Measurements from ENCODE around the gene METTL1.

The METTL1 gene

DNA sequence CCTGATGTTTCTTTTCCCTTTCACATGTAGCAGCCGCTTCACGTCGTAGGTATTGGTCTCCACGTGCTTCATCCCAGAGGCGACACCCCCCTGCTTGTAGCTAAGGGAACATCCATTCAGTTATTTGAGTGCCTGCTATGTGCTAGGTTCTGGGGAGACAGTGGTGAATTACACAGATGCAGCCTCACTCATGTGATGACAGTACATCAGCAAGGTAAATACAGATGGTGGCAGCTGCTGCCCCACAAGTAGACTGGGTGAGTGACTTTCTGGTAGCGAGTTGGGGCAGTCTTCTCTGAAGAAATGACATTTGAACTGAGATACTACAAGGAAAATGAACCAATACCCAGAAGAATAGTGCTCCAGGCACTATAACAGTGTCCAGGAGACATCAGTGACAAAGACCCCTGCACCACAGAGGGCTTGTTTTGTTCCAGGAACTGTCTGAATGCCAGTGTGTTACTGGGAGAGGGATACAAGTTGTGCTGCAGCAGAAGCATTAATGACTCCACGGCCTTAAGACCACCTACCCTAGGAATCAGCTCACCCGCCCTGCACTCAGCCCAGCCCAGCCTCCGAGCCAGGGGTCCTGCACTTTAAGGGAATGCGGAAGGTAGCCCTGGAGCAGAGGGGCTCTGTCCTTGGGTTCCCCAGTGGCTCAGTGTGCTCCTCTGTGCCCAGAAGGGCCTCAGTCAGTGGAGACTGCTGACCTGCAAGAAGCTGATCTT is 39.3 kb upstream of the METTL1 start:
- H3K4me2 ChIP-seq (ENCODE audit: low read depth, low read length, poor library complexity, severe bottlenecking): no peak overlapping the region
- no peaks in the 10 kb centered on the region for H3F3A ChIP-seq (ENCODE audit: low read depth)
- H4K20me1 ChIP-seq (ENCODE audit: insufficient read depth, low read length, poor library complexity, severe bottlenecking): no peaks in the 10 kb centered on the region
- peaks cover 7% of the 10 kb centered on the region; the same call in 1 of the 2 replicates for H3K36me3 ChIP-seq (ENCODE audit: insufficient read depth, low read length)
- H3K9me3 ChIP-seq (ENCODE audit: insufficient read depth, low read depth, low read length): no peaks in the 10 kb centered on the region
- no peak overlapping the region for H3K9ac ChIP-seq (ENCODE audit: low read depth, low read length, poor library complexity, severe bottlenecking)
- H3K4me3 ChIP-seq (ENCODE audit: low read length, poor library complexity, severe bottlenecking): no peak overlapping the region
- H3K4me1 ChIP-seq (ENCODE audit: insufficient read depth, low read length, poor library complexity, severe bottlenecking): no peaks in the 10 kb centered on the region
- H3K79me2 ChIP-seq (ENCODE audit: insufficient read depth, low read length): no peaks in the 10 kb centered on the region
- no peaks in the 10 kb centered on the region for H3K9me2 ChIP-seq (replicated peaks; ENCODE audit: low read depth, low read length)
- H2AFZ ChIP-seq (ENCODE audit: low read length): no peak overlapping the region
- H3K27me3 ChIP-seq (ENCODE audit: insufficient read depth, low read length, poor library complexity, severe bottlenecking): no peaks in the 10 kb centered on the region
- no peak for TF ChIP-seq CTCF (conservative IDR thresholded peaks at IDR 0.05; ENCODE audit: low read length)
- TF ChIP-seq EZH2phosphoT487 (IDR thresholded peaks at IDR 0.05; ENCODE audit: borderline replicate concordance): no peak

- Histone ChIP-seq H3K79me2 (ENCODE audit: insufficient read depth, low read length) (no peaks in the 10 kb centered on the region), H3K4me3 (ENCODE audit: low read length, poor library complexity, severe bottlenecking) (no peak overlapping the region), H3K4me2 (ENCODE audit: low read depth, low read length, poor library complexity, severe bottlenecking) (no peak overlapping the region), H4K20me1 (ENCODE audit: insufficient read depth, low read length, poor library complexity, severe bottlenecking) (no peaks in the 10 kb centered on the region), H3K4me1 (ENCODE audit: insufficient read depth, low read length, poor library complexity, severe bottlenecking) (no peaks in the 10 kb centered on the region), H3F3A (ENCODE audit: low read depth) (no peaks in the 10 kb centered on the region), H3K27me3 (ENCODE audit: insufficient read depth, low read length, poor library complexity, severe bottlenecking) (no peaks in the 10 kb centered on the region), H3K9me3 (ENCODE audit: insufficient read depth, low read depth, low read length) (no peaks in the 10 kb centered on the region), H2AFZ (ENCODE audit: low read length) (no peak overlapping the region), H3K36me3 (ENCODE audit: insufficient read depth, low read length) (peaks cover 7% of the 10 kb centered on the region; the same call in 1 of the 2 replicates), H3K9me2 (replicated peaks; ENCODE audit: low read depth, low read length) (no peaks in the 10 kb centered on the region), H3K9ac (ENCODE audit: low read depth, low read length, poor library complexity, severe bottlenecking) (no peak overlapping the region)
- TF ChIP-seq EZH2phosphoT487 (IDR thresholded peaks at IDR 0.05; ENCODE audit: borderline replicate concordance) (no peak), CTCF (conservative IDR thresholded peaks at IDR 0.05; ENCODE audit: low read length) (no peak)
These were observed 38.5 kb upstream of the METTL1 start for GRCh38 chr12:57810450-57810849.

GRCh38 chr12:57809425-57809824 is 37.5 kb upstream of the METTL1 start:
- Histone ChIP-seq H3K4me2 (ENCODE audit: low read depth, low read length, poor library complexity, severe bottlenecking) (no peak overlapping the region), H3K36me3 (ENCODE audit: insufficient read depth, low read length) (peaks cover 7% of the 10 kb centered on the region; the same call in 1 of the 2 replicates), H3K4me3 (ENCODE audit: low read length, poor library complexity, severe bottlenecking) (no peak overlapping the region), H3K27me3 (ENCODE audit: insufficient read depth, low read length, poor library complexity, severe bottlenecking) (no peaks in the 10 kb centered on the region), H3K9me3 (ENCODE audit: insufficient read depth, low read depth, low read length) (no peaks in the 10 kb centered on the region), H3K9me2 (replicated peaks; ENCODE audit: low read depth, low read length) (no peaks in the 10 kb centered on the region), H3K9ac (ENCODE audit: low read depth, low read length, poor library complexity, severe bottlenecking) (no peak overlapping the region), H3K79me2 (ENCODE audit: insufficient read depth, low read length) (no peaks in the 10 kb centered on the region), H4K20me1 (ENCODE audit: insufficient read depth, low read length, poor library complexity, severe bottlenecking) (no peaks in the 10 kb centered on the region), H2AFZ (ENCODE audit: low read length) (no peak overlapping the region), H3F3A (ENCODE audit: low read depth) (no peaks in the 10 kb centered on the region), H3K4me1 (ENCODE audit: insufficient read depth, low read length, poor library complexity, severe bottlenecking) (no peaks in the 10 kb centered on the region)
- TF ChIP-seq CTCF (conservative IDR thresholded peaks at IDR 0.05; ENCODE audit: low read length) (no peak), EZH2phosphoT487 (IDR thresholded peaks at IDR 0.05; ENCODE audit: borderline replicate concordance) (no peak)

Measured in Loucy (cell line).